ENCODE measurements around the gene PDE11A.
A peak's percentile ranks its signal among the peaks of the same experiment; 100 is the strongest.

PDE11A gene

DNA sequence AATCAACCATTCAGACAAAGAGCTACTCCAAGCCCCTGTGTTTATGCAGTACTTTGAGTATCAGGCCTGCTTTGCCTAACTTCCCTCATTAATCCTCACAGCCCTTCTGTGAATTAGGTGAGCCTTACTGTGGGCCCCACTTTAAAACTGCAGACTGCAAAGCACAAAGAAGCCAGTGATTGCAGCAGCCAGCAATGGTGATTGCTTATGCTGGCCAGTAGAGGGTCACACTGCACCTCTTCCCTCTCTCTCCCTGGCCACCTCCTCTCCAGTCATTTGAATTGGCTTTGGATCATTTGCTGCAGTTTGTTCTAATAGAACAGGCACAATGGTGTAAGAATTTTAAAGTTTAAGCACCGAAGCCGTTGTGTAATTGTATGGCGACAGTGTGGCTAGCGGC, 450.1 kb downstream of the PDE11A start:
- no peak for DNase-seq (ENCODE audit: low read depth)

DNA sequence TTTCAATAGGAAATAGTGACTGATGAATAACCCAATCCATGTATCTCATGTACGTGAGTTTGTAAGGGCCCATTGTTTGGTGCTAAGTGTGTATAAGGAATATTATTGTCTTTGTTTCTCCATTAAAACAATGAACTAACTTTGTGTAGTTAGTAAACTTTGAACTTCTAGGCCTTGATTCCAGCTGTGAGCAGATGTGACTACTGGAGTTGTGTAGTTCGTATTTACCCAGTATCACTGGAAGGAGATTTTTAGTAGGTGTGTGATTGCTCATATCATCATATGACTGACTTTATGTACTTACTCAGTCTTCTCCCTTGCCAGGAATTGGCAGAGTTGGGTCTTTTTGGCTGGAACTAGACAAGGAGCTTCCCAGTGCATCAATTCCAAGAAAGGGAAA, 452.6 kb downstream of the PDE11A start:
- no peak for DNase-seq (ENCODE audit: low read depth)

DNA sequence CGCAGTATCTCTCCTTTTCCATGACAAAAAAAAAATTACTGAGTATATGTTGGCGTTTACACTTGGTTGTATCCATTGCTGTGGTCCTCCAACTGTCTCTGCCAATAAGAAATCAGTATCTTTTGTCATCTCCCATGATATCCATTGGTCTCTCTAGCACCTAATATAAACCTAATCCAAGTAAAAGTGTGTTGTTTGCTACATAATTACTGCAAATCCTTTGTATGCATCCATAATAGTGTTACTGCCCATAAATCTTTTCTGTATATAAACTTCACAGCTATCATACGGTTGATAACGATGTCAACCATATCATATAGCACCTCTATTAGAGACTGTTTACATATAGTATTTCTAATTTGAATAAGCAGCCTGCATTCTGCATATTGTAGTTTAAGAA, 453.1 kb downstream of the PDE11A start:
- no peak for DNase-seq (ENCODE audit: low read depth)

DNA sequence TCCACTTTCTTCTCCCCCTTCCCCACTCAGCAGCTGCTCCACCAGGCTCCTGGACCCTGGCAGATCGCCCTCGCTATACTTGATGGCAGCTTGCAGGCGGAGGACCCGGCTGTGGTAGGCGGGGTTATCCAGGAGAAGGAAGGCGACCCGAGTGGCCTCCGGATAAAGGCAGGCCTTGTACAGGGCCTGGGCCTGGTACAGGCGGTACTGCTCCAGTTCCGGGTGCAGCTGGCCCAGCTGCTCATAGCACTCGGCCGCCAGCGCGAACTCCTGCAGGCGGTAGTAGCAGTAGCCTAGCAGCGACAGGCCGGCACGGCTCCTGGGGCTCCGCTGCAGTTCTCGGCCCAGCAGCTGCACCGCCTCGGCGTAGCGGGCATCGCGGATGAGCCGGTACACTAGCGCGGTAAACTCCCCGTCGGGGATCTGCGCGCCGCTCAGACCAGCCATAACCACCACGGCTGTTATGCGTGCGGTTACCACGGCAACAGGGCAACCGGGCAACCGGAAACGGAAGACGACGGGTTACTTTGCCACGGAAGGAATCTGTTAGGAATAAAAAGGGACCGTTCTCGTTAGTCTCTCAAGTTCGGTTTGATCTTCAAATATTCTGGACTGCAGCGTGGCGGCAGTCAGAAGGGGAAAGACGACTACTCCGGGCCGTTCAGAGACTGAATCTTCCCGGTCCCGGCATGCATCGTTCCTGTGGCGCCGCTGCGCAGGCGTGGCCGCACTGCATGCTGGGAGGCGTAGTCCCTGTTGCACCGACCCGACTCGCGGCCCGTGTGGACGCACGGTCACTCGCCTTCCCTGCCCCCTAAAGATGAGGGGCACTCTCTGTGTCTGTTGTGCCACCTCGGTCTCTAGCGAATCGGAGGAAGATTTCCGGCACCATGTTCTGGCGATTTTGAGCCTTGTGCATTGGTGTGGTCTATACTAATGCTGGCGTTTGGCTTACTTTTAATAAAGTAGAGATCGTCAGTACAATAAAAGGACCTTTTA, 454.0 kb downstream of the PDE11A start:
- DNase-seq (ENCODE audit: low read depth): peak; percentile 78

DNA sequence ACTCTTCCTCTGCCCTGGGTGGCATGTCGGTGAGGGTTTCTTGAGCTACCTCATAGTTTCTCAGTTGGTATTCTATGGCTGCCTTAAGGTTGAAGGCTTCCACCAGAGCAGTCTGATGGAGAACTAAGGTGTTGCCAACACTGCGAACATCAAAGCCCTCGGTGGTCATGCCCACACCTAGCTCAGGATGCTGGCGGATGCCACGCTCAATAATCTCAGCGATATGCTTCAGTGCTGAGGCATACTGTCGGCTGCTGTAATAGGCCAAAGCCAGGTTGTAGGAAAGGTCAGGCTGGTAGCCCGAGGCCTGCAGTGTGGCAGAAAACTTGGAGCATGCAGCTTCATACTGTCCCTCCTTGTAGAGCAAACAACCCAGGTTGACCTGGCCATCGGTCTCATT, 454.7 kb downstream of the PDE11A start:
- no peak for DNase-seq (ENCODE audit: low read depth)

DNA sequence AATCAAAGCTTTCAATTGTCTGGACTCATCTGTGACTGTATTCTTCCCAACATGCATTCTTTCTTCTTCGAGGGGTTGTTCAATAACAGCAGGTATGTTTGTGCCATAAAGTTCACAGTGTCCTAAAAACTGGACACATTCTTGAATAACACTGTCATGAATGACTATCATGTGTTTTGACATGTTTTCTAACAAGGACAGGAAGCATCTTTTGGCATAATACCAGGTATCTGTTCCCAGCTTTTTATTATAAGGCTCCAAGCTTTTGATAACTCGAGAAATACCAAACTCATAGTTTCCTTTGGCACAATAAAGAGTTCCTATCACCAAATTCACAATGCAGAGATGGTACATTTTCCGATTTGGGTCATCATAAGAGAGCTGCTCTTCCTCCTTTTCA, 455.8 kb downstream of the PDE11A start:
- no peak for DNase-seq (ENCODE audit: low read depth)

DNA sequence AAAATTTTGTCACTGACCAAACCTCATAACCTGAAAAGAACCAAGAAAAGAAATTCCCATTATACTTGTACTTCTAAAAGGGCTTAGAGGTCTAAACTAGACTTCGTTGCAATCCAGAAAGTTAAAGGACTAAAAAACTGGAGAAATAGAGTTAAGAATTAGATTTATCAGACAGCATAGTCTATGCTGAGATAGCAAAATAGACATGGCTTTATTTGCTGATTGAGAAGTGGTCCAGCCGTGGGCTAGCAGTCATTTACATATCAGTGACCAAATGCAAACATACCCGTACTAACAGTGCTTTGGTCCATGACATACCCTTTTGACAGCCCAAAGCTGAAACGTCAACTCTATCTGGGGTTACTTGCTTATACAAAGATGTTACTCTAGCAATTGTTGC, 456.5 kb downstream of the PDE11A start:
- DNase-seq (ENCODE audit: low read depth): no peak

DNA sequence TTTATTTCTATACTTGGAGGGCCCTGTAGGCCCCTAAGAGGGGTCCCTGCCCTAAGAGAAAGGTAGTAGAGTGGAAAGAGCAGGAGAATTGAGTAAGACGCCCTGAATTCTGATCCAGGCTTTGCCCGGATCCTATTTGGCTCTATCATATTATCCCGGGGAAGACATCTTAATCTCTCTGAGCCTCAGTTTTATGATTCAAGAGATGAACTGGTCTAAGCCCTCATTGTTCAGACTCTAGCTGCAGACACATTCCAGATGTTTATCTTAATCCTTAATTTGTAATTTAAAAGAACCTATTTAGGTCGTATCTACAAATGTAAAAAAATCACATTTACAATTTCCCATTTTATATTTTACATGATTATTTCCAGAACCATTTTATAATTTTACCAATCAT, 459.9 kb downstream of the PDE11A start:
- no peak for DNase-seq (ENCODE audit: low read depth)

DNA sequence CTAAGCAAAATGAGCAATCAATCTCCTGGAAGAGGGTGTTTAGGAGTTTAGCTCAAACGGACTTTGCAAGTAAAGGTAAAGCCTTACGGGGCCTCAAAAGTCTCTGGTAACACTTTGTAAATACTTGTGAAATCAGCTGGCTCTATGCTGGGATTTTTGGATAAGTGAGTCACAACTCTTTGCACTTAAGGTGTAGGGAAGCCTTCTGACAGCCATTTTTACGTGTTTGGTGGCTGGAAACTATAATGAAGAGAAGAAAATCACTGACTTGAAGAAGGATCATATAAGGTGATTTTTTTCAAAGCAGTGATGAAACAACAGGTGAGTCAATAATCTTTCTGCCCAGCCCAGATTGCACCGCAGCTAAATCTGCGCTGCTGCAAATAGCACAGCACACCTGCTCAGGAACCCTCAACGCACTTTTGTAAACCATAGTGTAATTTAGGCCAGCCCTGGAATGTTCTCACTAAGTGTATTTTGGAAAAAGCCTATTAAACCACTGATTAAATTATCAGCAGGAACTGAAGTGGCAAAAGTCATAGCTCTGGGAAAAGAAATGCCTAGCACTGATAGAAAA, 461.2 kb downstream of the PDE11A start:
- DNase-seq (ENCODE audit: low read depth): no peak

DNA sequence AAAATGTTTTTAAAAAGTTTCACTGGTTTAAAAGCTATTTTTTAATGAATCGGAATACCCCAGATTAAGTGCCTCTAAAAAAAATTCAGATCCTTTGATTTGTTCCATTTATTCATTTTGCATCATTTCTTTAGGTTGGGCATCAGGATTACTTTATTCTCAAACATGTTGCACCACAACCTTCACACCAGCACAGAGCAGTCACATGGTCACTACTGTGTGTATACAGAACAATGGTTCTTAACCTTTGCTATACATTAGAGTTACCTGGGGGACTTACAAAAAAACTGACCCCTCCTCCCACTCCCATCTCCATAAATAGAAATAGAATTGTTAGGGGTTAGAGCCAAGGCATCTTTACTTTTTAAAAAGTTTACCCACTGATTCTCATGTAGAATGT, 461.8 kb downstream of the PDE11A start:
- DNase-seq (ENCODE audit: low read depth): no peak

DNA sequence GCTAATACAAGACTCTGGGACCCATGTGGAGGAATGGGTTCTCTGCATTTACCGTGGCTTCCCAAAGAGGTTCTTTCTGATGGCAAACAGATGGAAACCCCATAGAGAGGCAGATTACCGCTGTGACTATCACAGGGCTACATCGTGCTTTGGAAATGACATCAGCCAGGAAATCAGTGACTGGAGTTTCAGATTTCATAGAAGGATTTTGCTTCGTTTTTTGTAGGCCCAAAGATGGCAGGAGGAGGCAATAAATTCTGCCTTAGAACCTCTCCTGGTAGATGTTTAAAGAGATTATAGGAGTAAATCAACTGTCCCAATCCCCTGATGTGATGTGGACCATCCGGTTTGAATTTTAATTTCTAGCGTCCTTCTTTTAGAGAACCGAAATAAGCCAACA, 465.9 kb downstream of the PDE11A start:
- no peak for DNase-seq (ENCODE audit: low read depth)

DNA sequence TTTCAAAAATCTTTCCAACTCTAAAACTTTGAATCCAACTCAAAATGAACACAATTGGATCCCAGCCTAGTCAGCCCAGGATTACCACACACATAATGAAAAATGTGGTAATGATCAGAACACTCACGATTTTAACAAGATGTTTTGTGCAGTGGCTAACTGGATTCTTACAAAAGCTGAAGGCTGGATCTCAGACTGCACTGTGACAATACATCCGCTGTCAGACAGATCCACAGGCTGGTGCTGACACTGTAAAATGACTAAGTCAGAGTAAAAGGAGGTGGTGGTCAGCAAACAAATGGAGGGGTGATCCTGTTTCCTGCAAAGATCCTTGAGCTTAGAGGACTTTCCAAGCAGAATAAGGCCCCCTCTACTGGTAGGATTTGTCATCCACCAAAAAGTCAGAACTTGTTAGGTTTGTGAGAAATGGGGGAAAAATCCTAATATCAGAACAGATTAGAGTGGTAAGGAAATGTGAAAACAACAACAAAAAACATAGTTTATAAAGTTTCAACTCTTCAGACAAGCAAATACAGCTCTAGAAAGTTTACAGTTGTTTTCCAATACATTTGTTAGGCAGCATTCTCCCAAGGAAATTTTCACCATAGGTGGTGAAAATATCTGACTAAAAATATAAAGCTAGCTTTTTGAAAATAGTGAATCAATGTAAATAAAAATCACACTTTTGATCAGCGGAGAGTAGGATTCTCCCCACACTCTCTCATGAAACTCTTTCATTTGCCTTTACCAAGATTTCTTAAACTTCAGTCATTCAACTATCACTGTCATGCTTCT, 468.1 kb downstream of the PDE11A start:
- DNase-seq (ENCODE audit: low read depth): no peak

DNA sequence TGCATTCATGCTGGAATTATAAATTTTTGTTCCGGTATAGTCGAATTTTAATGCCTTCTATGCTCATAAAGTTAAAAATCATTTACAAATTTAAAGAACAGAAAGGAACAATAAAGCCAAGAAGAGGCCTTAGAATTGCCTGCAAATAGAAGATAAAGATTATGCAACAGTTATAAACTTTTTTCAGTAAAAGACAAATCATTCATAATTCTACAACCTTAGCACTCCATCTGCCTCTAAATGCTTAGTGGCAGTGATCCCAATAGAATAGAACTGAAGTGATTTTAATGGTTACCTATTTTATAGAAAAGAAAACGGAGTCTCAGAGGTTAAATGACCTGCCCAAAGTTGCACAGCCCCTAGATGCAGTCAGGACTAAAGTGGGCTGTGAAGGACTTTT, 468.8 kb downstream of the PDE11A start:
- DNase-seq (ENCODE audit: low read depth): no peak

DNA sequence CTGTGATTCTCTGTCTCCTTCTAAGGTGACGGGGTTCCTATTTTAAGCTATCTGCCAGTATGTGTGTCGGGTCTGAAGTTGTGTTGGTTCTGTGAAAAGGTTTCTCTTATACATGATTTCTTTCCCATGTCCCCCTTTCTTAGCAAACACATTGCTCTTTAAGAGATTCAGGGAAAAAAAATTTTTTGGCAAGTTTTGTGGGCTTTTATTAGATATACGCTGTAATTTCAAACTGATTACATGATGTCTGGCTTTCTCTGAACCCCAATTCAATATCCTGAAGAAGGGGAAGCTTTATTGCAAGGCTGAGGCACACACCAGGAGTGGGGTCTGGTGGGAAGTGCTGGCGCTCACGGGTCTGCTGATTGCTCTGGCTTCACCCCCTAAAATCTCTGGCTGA, 469.4 kb downstream of the PDE11A start:
- DNase-seq (ENCODE audit: low read depth): no peak

DNA sequence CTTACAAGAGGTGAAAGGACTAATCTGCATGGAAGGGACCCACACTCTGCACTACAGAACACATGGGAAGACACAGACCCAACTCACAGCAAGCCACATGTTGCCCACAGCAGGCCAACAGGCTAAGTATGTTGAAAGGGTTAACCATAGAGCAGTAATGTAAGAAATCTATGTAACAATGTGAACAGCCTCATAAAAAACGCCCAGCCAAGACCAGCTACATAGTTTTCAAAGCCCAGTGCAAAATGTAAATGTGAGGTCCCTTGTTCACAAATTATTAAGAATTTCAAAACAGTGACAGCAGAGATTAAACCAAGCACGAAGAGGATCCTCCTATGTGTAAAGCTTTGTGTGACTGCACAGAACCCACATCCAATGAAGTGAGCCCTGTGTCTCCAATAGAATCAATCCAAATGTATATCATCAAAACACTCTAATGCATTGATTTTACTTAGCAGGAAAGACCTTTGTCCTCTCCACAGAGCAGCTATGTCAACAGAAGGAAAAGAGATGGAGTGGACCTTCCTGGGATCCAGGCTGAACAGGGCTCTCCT, 469.9 kb downstream of the PDE11A start:
- no peak for DNase-seq (ENCODE audit: low read depth)

DNA sequence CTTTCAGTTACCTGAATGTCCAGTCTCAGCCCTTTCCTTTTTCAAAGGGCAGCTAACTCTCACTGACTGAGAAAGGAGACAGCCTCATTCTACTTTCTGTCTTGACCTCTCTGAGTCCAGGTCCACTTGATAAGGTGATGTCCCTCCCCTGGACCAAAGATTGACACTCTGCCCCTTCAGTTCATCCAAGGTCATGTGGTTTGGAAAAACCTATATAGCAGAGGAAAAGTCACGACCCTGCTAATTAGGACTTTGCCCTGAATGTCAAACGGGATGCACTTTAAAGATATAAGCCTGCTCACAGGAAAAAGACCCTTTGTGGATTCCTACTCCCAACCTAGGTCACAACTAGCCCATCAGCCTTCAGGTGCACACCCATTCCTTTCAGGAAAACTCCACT, 471.7 kb downstream of the PDE11A start:
- DNase-seq (ENCODE audit: low read depth): no peak

DNA sequence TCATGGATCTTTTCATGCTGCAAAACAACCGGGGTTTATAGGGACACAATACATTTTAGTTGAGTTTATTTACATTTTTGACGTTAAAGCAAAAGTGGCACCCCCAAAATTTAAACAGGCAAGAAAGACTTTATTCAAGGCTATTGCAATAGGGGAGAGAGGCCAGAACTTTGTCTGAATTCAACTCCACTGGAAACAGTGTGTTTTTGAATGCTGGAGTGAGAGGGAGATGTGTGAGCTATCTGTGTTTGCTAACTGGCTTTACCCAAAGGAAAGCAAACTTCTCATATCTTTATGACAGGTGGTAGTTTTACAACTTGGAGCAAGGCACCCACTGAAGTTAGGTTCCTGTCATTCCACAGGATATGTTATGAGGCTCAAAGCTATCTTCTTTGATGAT, 472.6 kb downstream of the PDE11A start:
- DNase-seq (ENCODE audit: low read depth): no peak

DNA sequence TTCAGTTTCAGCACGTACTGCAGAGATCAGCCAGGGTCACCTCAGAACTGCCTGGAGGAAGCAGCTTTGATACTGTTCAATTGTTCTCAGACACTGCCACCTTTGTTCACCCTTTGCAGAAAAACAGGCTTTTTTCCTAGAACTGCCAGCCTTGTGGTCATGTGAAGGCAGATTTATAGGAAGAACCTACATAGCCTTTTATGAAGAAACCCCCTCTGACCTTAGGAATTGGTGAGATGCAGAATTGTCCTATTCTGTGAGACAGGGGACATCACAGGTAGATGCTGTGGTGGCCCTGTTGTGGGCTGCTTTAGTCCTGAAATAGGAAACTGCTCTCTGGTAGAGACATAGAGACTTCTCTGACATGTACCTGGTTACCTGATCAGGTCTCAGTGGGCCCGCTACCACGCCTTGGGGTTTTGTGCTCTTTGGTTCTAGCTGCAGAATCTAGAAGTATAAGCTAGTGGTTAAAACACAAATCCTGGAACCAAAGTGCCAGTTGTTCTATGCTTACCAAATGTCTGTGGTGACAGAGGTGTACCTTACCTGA, 473.4 kb downstream of the PDE11A start:
- no peak for DNase-seq (ENCODE audit: low read depth)

DNA sequence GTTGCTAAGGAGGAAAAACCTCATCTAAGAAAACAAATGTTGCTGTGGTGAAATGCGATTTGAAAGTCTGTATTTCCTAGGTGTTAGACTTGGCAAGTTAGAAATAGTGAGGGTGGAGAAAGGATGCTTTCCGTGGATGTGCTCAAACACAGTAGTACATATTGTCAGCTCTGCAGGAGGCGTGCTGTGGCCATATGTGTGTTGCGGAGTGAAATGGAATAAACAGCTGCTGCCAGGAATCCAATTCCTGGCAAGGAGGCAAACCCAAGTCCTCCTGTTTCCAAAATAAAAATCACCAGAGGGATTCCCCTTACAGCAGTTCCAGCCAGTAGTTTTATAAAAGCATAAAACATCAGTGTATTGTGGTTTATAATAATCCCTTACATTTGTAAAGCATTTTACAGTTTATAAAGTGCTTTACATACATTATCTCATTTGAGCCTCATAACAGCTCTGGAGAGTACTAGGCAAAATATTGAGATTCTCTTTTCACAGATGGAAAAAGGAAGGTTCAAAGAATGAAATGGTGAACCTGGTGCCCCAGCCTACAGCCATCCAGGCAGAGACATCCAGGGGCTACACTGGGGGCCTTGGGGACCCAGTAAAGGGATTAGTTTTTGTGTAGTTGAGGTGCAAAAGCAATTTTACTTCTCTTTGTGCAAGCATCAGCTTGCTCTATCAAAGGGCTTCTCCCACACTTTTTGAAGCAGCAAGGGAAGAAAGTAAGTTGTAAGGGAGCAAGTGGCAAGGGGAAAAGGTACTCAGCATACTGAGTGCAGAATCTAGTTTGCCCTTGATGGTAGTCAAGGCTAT, 474.0 kb downstream of the PDE11A start:
- no peak for DNase-seq (ENCODE audit: low read depth)

DNA sequence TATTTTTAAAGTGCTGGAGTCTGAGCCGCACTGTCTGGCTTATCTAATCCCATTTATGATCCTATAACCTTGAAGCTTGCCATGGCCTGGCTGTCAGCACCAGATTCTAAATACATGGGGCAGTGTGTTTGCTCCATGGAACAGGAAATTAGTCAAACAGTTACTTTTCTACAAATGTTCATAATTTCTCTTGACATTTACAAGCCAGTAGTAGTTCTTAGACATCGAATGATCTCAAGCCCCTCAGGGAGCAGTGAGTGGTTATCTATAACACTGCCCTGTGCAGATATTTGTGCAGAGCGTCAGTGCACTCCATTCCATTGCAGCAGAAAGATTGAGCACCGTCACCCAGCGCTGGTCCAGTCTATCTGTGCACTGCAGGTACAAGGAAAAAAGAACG, 474.8 kb downstream of the PDE11A start:
- no peak for DNase-seq (ENCODE audit: low read depth)

DNA sequence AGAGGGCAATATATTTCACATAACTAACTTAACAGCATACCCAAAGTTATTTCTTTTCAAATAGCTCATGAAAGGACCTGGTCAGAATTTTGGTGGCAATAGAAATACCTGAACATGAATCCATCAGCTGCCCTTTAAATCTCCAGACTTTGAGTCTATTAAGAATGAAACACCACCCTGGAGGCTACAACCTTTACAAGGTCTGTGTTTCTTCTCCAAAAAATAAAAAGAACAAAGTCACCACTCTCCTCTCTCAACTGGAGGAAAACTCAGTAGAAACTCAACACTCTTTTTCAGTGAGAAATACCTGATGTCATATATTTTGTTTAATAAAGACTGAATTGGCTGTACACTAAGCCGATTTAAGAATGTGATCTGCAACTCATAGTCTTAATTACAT, 475.7 kb downstream of the PDE11A start:
- no peak for DNase-seq (ENCODE audit: low read depth)

All from stimulated activated CD4-positive, alpha-beta T cell treated with anti-CD3 and anti-CD28 coated beads, Interleukin-2, amount 100 ng/mL, for 4 hours (primary cell).